ENCODE data around the gene SMO. TPM values are rescaled to one million over a fixed set of nuclear protein-coding genes. Genes with fewer than 3 reads are reported as not detected.

Gene SMO
- total RNA-seq, 3 donors from 2014 or later, result 2.1 to 11.2 (median 2.2) TPM

DNA sequence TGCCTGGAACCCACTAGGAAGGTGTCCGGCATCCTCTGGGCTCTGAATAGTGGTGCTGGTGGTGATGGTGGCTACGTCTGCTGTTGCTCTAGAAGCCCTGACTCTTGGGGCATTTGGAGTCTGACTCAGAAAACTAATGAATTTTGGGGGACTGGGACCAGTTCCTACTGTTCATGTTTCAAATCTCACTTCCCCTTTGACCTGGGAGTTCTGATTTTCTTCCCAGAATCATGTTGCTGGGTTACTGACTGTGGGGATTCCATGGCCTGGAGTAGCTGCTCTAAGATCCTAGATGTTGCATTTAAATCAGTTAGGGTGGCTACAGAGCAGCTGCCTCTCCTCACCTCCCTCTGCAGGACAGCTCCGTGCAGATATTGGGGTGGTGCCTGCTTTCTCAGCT is 40.7 kb upstream of the SMO start:
- DNase-seq, result no peak
- no peaks in the 10 kb centered on the region for H3K9me3 ChIP-seq

DNA sequence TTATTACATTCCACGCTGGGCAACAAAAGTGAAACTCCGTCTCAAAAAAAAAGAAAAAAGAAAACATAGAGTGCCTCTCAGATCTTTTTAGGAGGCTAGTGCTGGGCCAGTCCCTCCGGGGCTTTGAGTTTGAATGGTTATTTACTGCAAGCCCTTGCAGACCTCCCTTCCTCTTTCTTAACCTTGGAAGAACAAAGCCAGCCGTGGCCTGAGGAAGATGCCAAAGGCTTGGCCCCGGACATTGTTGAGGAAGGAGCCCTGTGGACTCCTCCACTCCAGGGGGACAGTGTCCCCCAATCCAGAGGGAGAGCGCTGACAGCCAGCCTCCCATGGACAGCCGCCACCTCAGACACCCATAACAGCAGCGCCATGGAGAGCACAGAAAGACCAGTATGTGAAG is 38.9 kb upstream of the SMO start:
- TF ChIP-seq, protein P1, sequence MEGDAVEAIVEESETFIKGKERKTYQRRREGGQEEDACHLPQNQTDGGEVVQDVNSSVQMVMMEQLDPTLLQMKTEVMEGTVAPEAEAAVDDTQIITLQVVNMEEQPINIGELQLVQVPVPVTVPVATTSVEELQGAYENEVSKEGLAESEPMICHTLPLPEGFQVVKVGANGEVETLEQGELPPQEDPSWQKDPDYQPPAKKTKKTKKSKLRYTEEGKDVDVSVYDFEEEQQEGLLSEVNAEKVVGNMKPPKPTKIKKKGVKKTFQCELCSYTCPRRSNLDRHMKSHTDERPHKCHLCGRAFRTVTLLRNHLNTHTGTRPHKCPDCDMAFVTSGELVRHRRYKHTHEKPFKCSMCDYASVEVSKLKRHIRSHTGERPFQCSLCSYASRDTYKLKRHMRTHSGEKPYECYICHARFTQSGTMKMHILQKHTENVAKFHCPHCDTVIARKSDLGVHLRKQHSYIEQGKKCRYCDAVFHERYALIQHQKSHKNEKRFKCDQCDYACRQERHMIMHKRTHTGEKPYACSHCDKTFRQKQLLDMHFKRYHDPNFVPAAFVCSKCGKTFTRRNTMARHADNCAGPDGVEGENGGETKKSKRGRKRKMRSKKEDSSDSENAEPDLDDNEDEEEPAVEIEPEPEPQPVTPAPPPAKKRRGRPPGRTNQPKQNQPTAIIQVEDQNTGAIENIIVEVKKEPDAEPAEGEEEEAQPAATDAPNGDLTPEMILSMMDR (IDR thresholded peaks at IDR 0.05), result no peak
- Histone ChIP-seq H3K36me3 (ENCODE audit: low read depth) (no peaks in the 10 kb centered on the region), H3K4me3 (no peak overlapping the region), H3K4me1 (ENCODE audit: low read depth) (no peaks in the 10 kb centered on the region), H3K9me3 (no peaks in the 10 kb centered on the region)
- intact Hi-C loops (cut with DNase I, micrococcal nuclease), result no loop called here
- ATAC-seq (no peak), DNase-seq (no peak)

More for the DNA sequence above, 40.7 kb upstream of the SMO start:
- TF ChIP-seq, protein P1 (IDR thresholded peaks at IDR 0.05), result no peak
- ATAC-seq, result no peak
- Histone ChIP-seq H3K4me1 (ENCODE audit: low read depth) (no peaks in the 10 kb centered on the region), H3K36me3 (ENCODE audit: low read depth) (no peaks in the 10 kb centered on the region), H3K4me3 (no peak overlapping the region)
- intact Hi-C loops (cut with DNase I, micrococcal nuclease), result no loop called here

DNA sequence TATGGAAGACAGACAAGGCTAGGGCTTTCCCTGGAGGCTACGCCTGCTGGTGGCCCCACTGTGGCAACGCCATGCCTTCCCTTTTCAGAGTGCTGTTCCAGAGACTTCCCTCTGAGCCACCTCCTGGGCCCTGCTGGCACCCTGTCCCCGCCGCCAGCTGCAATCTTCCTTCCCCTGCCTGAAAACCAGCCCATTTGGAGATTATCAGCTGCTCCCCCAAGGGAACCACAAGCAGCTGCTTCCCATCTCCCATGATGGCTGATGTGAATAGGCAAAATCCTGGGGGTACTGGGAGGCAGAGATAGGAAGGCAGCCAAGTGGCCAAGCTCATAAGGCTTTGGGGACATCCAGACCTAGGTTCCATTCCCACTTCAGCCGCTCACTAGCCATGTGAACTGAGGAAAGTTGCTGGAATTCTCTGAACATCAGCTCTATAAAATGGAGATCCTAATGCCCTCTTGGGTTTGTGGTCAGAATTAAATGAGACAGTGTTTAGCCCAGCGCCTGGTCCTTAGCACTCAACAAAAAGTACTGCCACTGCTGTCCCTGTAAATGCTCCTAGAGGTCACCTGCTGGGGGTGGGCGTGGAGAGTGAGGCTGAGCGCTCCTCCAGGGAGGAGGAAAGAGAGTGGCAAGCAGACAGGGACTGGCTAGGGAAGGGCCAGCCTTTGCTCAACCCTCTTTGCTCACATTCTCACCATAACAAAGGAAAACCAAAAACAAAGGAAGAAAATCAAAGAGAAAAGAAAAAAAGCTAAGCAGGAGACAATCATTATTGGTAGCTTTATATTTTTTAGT is 38.0 kb upstream of the SMO start:
- no peaks in the 10 kb centered on the region for H3K9me3 ChIP-seq
- no peaks in the 10 kb centered on the region for H3K36me3 ChIP-seq (ENCODE audit: low read depth)
- intact Hi-C loops (cut with DNase I, micrococcal nuclease), result no loop called here
- TF ChIP-seq, protein P1 (IDR thresholded peaks at IDR 0.05), result no peak
- ATAC-seq (no peak), DNase-seq (no peak)
- H3K4me3 ChIP-seq, result no peak overlapping the region
- H3K4me1 ChIP-seq (ENCODE audit: low read depth), result no peaks in the 10 kb centered on the region

DNA sequence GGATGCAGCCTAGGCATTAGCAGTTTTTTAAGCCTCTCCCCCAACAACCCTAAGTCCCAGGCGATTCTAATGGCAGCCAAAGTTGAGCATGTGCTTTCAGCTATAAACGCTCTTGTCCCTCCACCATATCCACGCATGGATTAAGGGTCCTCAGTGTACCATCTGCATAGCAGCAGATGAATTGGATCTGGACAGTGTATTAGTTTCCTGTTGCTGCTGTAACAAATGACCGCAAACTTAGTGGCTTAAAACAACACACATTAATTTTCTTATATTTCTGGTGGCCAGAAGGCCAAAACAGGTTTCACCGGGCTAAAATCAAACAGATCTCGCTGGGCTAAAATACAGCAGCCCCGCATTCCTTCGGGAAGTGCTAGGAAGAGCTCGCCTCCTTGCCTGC is 30.8 kb upstream of the SMO start:
- no peak for DNase-seq
- Histone ChIP-seq H3K4me1 (ENCODE audit: low read depth) (no peaks in the 10 kb centered on the region), H3K9me3 (no peaks in the 10 kb centered on the region), H3K4me3 (no peak overlapping the region), H3K36me3 (ENCODE audit: low read depth) (no peaks in the 10 kb centered on the region)
- TF ChIP-seq, protein P1 (IDR thresholded peaks at IDR 0.05), result no peak
- intact Hi-C loops (cut with DNase I, micrococcal nuclease), result no loop called here
- no peak for ATAC-seq

DNA sequence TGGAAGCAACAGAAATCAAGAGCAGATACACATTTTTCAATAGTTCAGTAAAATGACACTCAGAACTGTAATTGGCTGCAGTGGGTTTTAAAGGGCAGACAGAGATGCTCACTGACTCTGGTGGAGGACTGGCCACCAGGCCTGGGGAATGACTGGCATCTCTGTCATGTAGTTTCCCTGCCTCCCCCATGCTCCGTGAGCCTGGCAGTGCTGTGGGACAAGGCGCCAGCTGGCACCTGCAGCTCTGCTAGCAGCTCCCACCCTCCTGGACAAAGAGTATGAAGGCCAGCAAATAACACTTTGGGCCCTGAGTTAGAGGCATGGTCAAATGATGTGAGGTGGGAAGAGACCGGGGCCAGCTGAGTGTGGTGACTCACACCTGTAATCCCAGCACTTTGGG is 28.9 kb upstream of the SMO start:
- Histone ChIP-seq H3K4me1 (ENCODE audit: low read depth) (no peaks in the 10 kb centered on the region), H3K36me3 (ENCODE audit: low read depth) (no peaks in the 10 kb centered on the region), H3K9me3 (no peaks in the 10 kb centered on the region), H3K4me3 (no peak overlapping the region)
- ATAC-seq (no peak), DNase-seq (no peak)
- intact Hi-C loops (cut with DNase I, micrococcal nuclease), result no loop called here
- TF ChIP-seq, protein P1 (IDR thresholded peaks at IDR 0.05), result no peak

Data from mucosa of descending colon (tissue), 3 donors.